PC-9 (cell line): Measurements from ENCODE around the gene ZNF41. TPM values are rescaled to one million over a fixed set of nuclear protein-coding genes. Genes with fewer than 3 reads are reported as not detected.

ENCODE experiments used
- BruUV-seq: library from RNA; stranded (reverse); fragments of 400-500 nt; replicated peaks from 2 replicates; lab custom pipeline; 2021; lab: Mats Ljungman, UMichigan
- CTCF ChIA-PET: fragments of 300-600 bp; sonication (Branson Sonifier 250); formaldehyde crosslinking; loops from one replicate; lab custom pipeline; 2022; ENCODE audit warnings: antibody characterized with exemption; lab: Charles Lee
- POLR2A ChIA-PET: fragments of 300-600 bp; sonication (Branson Sonifier 250); formaldehyde crosslinking; loops from one replicate; lab custom pipeline; 2022; ENCODE audit warnings: antibody characterized with exemption; ENCODE audit not compliant: unreplicated experiment; lab: Charles Lee
- DNase-seq, 2 experiments: peaks; one replicate each; pipeline versions ENCODE4 v3.0.0 to v3.0.0-alpha.2; 2015 to 2022; ENCODE audit warnings: mixed read lengths in 1 of 2
- H2AFZ ChIP-seq: fragments of 200-600 bp; sonication (generic); 2 replicates; pipeline ENCODE4 v1.8.1; 2017; ENCODE audit warnings: antibody characterized with exemption
- H3F3A ChIP-seq: fragments of 200-600 bp; sonication (generic); 2 replicates; pipeline ENCODE4 v1.8.1; 2017; ENCODE audit warnings: antibody characterized with exemption, mild to moderate bottlenecking, low read depth; ENCODE audit not compliant: insufficient read depth
- H3K27ac ChIP-seq: fragments of 200-600 bp; sonication (generic); 2 replicates; pipeline ENCODE4 v1.6.1; 2016; ENCODE audit warnings: mixed run types
- H3K27me3 ChIP-seq: fragments of 200-600 bp; sonication (generic); 2 replicates; pipeline ENCODE4 v1.6.1; 2016; ENCODE audit warnings: low read depth, mixed run types; ENCODE audit not compliant: insufficient read depth
- H3K36me3 ChIP-seq: fragments of 200-600 bp; sonication (generic); 2 replicates; pipeline ENCODE4 v1.6.1; 2016; ENCODE audit warnings: low read depth, mixed run types
- H3K4me1 ChIP-seq: fragments of 200-600 bp; sonication (generic); replicated peaks from 2 replicates; pipeline ENCODE4 v1.6.1; 2016; ENCODE audit warnings: mixed run types; ENCODE audit not compliant: insufficient read depth
- H3K4me2 ChIP-seq: fragments of 200-600 bp; sonication (generic); 2 replicates; pipeline ENCODE4 v1.6.1; 2017; ENCODE audit warnings: mixed run types
- H3K4me3 ChIP-seq: fragments of 200-600 bp; sonication (generic); 2 replicates; pipeline ENCODE4 v1.6.1; 2016; ENCODE audit warnings: mixed run types
- H3K79me2 ChIP-seq: fragments of 200-600 bp; sonication (generic); 2 replicates; pipeline ENCODE4 v1.6.1; 2017; ENCODE audit warnings: low read depth, mixed run types
- H3K9me2 ChIP-seq: fragments of 200-600 bp; sonication (generic); 2 replicates; pipeline ENCODE4 v1.8.1; 2017; ENCODE audit warnings: mild to moderate bottlenecking; ENCODE audit not compliant: insufficient read depth
- H3K9me3 ChIP-seq: fragments of 200-600 bp; sonication (generic); 2 replicates; pipeline ENCODE4 v1.8.1; 2016; ENCODE audit warnings: low read depth; ENCODE audit not compliant: insufficient read depth
- H4K20me1 ChIP-seq: fragments of 200-600 bp; sonication (generic); 2 replicates; pipeline ENCODE4 v1.8.1; 2017; ENCODE audit not compliant: insufficient read depth
- EZH2 ChIP-seq: fragments of 200-600 bp; sonication (generic); IDR thresholded peaks from 2 replicates; pipeline ENCODE4 v1.8.0; 2017; ENCODE audit warnings: antibody characterized with exemption, low read depth
- intact Hi-C: fragments of 100-400 bp; cut with micrococcal nuclease; formaldehyde crosslinking; loops from one replicate; pipeline ENCODE4 v1.10.0; 2022; ENCODE audit not compliant: unreplicated experiment
- total RNA-seq: library from RNA; stranded (reverse); gene quantifications from 2 replicates; pipeline ENCODE4 v1.2.3, GENCODE V29; 2021
- TF ChIP-seq, protein P1 (sequence below): fragments of 200-600 bp; sonication (generic); conservative IDR thresholded peaks from 2 replicates; pipeline ENCODE4 v1.6.1; 2017; ENCODE audit warnings: mixed run types, antibody characterized with exemption, mild to moderate bottlenecking, moderate library complexity

The ZNF41 gene
- total RNA-seq, 1 experiment from 2014 or later = 3.1 TPM

- no peaks in the 10 kb centered on the region for H3K79me2 ChIP-seq
- H3K27me3 ChIP-seq = no peaks in the 10 kb centered on the region
- H3K9me3 ChIP-seq = no peaks in the 10 kb centered on the region
- intact Hi-C loops = loop anchor here (5.0 kb wide), 1 partner anchor 331 kb away; the partner anchor contains the start of gene UBA1
- no peak overlapping the region for H3K27ac ChIP-seq
- CTCF ChIA-PET = interaction anchor here (0.5 to 0.7 kb wide), 2 partner anchors 26 to 464 kb away, joined by 4 to 6 read pairs; no protein-coding TSS in a partner anchor
- peak overlapping the region; percentile 47; the same call in 1 of the 2 replicates for H3K4me3 ChIP-seq
- TF ChIP-seq, protein P1, sequence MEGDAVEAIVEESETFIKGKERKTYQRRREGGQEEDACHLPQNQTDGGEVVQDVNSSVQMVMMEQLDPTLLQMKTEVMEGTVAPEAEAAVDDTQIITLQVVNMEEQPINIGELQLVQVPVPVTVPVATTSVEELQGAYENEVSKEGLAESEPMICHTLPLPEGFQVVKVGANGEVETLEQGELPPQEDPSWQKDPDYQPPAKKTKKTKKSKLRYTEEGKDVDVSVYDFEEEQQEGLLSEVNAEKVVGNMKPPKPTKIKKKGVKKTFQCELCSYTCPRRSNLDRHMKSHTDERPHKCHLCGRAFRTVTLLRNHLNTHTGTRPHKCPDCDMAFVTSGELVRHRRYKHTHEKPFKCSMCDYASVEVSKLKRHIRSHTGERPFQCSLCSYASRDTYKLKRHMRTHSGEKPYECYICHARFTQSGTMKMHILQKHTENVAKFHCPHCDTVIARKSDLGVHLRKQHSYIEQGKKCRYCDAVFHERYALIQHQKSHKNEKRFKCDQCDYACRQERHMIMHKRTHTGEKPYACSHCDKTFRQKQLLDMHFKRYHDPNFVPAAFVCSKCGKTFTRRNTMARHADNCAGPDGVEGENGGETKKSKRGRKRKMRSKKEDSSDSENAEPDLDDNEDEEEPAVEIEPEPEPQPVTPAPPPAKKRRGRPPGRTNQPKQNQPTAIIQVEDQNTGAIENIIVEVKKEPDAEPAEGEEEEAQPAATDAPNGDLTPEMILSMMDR = no peak
- TF ChIP-seq EZH2 = no peak
- no TSS peak for BruUV-seq
- no peaks in the 10 kb centered on the region for H3K9me2 ChIP-seq
- no peaks in the 10 kb centered on the region for H3K36me3 ChIP-seq
- no peak for DNase-seq
- H2AFZ ChIP-seq = peak overlapping the region; percentile 72
- no peaks in the 10 kb centered on the region for H3F3A ChIP-seq
- POLR2A ChIA-PET = interaction anchor here (0.6 kb wide), 1 partner anchor 40 kb away, joined by 3 read pairs; no protein-coding TSS in a partner anchor
- H4K20me1 ChIP-seq = no peaks in the 10 kb centered on the region
- H3K4me2 ChIP-seq = peak overlapping the region; percentile 61
- H3K4me1 ChIP-seq = no peaks in the 10 kb centered on the region
Measured at GRCh38 chrX:47523713-47524166, 40.7 kb upstream of the ZNF41 start.

- Histone ChIP-seq H3K4me2 (peak overlapping the region; percentile 61), H3K27me3 (no peaks in the 10 kb centered on the region), H3K9me3 (no peaks in the 10 kb centered on the region), H4K20me1 (no peaks in the 10 kb centered on the region), H3K79me2 (no peaks in the 10 kb centered on the region), H3F3A (no peaks in the 10 kb centered on the region), H3K9me2 (no peaks in the 10 kb centered on the region), H2AFZ (peak overlapping the region; percentile 72), H3K4me3 (peak overlapping the region; percentile 47; the same call in 1 of the 2 replicates), H3K27ac (no peak overlapping the region), H3K36me3 (no peaks in the 10 kb centered on the region), H3K4me1 (no peaks in the 10 kb centered on the region)
- ChIA-PET POLR2A (no interaction called here), CTCF (interaction anchor here (0.5 to 1.1 kb wide), 3 partner anchors 26 to 463 kb away, joined by 3 to 6 read pairs (median 4); no protein-coding TSS in a partner anchor)
- TF ChIP-seq EZH2 = no peak
- TF ChIP-seq, protein P1 = peak; percentile 62
- peak in 1 of 2 experiments; percentile 69 for DNase-seq
- intact Hi-C loops = loop anchor here (5.0 kb wide), 1 partner anchor 331 kb away; the partner anchor contains the start of gene UBA1
- no TSS peak for BruUV-seq
Measured at GRCh38 chrX:47523297-47523696, 40.3 kb upstream of the ZNF41 start.

- no peaks in the 10 kb centered on the region for H3K36me3 ChIP-seq
- H3K27ac ChIP-seq = no peak overlapping the region
- H3K9me2 ChIP-seq = no peaks in the 10 kb centered on the region
- H4K20me1 ChIP-seq = no peaks in the 10 kb centered on the region
- ChIA-PET CTCF (no interaction called here), POLR2A (no interaction called here)
- H3K4me1 ChIP-seq = peaks cover 6% of the 10 kb centered on the region
- TF ChIP-seq, protein P1 = no peak
- no peak for TF ChIP-seq EZH2
- intact Hi-C loops = no loop called here
- no peak overlapping the region for H2AFZ ChIP-seq
- BruUV-seq = no TSS peak
- no peaks in the 10 kb centered on the region for H3K27me3 ChIP-seq
- H3K4me3 ChIP-seq = no peak overlapping the region
- H3F3A ChIP-seq = no peaks in the 10 kb centered on the region
- DNase-seq = no peak
- H3K79me2 ChIP-seq = no peaks in the 10 kb centered on the region
- H3K9me3 ChIP-seq = no peaks in the 10 kb centered on the region
- H3K4me2 ChIP-seq = no peak overlapping the region
Measured at GRCh38 chrX:47518144-47518543, 35.1 kb upstream of the ZNF41 start.
